HCT116 (cell line): Measurements from ENCODE around the gene PRRG2.

Source experiments
- EZH2 ChIP-seq: fragments of 200-600 bp; sonication (generic); IDR thresholded peaks from 2 replicates; pipeline ENCODE4 v1.6.1; 2017; ENCODE audit warnings: antibody characterized with exemption, mixed run types
- EZH2phosphoT487 ChIP-seq: fragments of 200-600 bp; IDR thresholded peaks from 2 replicates; pipeline ENCODE4 v1.6.1; 2018; ENCODE audit warnings: antibody characterized with exemption, borderline replicate concordance
- POLR2A ChIP-seq: IDR thresholded peaks from 2 replicates; pipeline ENCODE4 v1.7.0; 2011; ENCODE audit warnings: borderline replicate concordance; ENCODE audit not compliant: insufficient read depth, insufficient read length; ENCODE audit errors: extremely low read depth
- SIN3A ChIP-seq: IDR thresholded peaks from 2 replicates; pipeline ENCODE4 v1.6.1; 2012; ENCODE audit warnings: low read depth
- TF ChIP-seq, protein P1 (sequence below), 3 experiments: fragments of 200-600 bp in 1 of 3; sonication (generic) in 1 of 3; IDR thresholded peaks in 2 of 3; conservative IDR thresholded peaks in 1 of 3; 2 replicates each; pipeline ENCODE4 v1.5.1; 2012 to 2017; ENCODE audit warnings: low read depth in 2 of 3, low read length in 2 of 3, antibody characterized with exemption in 1 of 3, borderline replicate concordance in 1 of 3, control low read depth in 1 of 3, mild to moderate bottlenecking in 1 of 3, mixed read lengths in 1 of 3, mixed run types in 1 of 3, moderate library complexity in 1 of 3; ENCODE audit not compliant: insufficient read depth in 1 of 3

DNA sequence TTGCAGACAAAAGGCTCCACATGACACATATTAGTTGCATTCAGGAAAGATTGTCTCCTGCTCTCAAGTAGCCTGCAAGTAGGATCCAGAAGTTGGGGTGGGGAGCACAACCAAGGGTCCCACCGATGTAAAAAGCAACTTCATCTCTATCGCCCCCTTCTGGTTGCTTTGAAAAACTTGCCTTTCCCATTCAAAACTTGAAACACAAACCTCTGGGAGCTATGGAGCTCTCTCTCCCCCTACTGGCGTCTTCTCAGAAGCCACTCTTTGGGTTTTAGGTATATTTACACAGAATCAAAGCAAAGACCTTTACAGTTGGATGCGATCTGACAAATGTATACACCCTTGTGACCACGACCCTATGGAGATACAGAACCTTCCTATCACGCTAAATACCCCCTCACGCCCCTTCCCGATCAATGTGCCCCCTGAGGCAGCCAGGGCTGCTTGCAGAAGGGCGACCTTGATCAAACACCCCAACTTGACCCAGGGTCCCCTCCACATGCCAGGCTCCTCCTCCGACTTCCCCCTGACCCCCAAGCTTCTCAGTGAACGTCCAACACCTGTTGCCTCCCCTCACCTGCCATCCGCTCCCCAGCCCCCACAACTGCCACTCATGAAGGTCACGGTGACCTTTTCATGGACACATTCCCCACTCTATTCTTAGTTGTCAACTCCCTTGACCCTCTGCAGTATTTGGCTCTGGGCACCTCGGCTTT lies 10.8 kb upstream of the PRRG2 start:
- TF ChIP-seq EZH2phosphoT487 (no peak), POLR2A (no peak), SIN3A (no peak), EZH2 (no peak)
- TF ChIP-seq, protein P1, sequence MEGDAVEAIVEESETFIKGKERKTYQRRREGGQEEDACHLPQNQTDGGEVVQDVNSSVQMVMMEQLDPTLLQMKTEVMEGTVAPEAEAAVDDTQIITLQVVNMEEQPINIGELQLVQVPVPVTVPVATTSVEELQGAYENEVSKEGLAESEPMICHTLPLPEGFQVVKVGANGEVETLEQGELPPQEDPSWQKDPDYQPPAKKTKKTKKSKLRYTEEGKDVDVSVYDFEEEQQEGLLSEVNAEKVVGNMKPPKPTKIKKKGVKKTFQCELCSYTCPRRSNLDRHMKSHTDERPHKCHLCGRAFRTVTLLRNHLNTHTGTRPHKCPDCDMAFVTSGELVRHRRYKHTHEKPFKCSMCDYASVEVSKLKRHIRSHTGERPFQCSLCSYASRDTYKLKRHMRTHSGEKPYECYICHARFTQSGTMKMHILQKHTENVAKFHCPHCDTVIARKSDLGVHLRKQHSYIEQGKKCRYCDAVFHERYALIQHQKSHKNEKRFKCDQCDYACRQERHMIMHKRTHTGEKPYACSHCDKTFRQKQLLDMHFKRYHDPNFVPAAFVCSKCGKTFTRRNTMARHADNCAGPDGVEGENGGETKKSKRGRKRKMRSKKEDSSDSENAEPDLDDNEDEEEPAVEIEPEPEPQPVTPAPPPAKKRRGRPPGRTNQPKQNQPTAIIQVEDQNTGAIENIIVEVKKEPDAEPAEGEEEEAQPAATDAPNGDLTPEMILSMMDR (IDR thresholded peaks at IDR 0.05 in 2 of 3, conservative IDR thresholded peaks at IDR 0.05 in 1 of 3; ENCODE audit: borderline replicate concordance in 1 of 3, insufficient read depth in 1 of 3, low read depth in 2 of 3, low read length in 2 of 3): peak; percentile 97 to 99 (median 99)
